Measurements from ENCODE around the gene APOBEC2. TPM values are rescaled to one million over a fixed set of nuclear protein-coding genes. Genes with fewer than 3 reads are reported as not detected.

APOBEC2 gene
- total RNA-seq, 1 experiment from 2014 or later, result not detected

GRCh38 chr6:41063884-41064285 is 10.9 kb downstream of the APOBEC2 start:
- Histone ChIP-seq H3K9ac (ENCODE audit: low read length) (no peak overlapping the region), H3K4me2 (ENCODE audit: low read length) (no peak overlapping the region), H3K27me3 (ENCODE audit: insufficient read depth, low read length) (no peaks in the 10 kb centered on the region), H3K36me3 (ENCODE audit: control insufficient read depth in 1 of 2, insufficient read depth in 2 of 2, low read length in 2 of 2) (peaks cover 0 to 10% of the 10 kb centered on the region in 2 experiments; a peak in 2 of 4 replicates), H3K4me3 (replicated peaks in 1 of 2; ENCODE audit: low read depth in 1 of 2, low read length in 2 of 2) (no peak overlapping the region), H3K4me1 (ENCODE audit: control insufficient read depth in 1 of 2, insufficient read depth in 2 of 2, low read length in 2 of 2) (peaks cover 0 to 14% of the 10 kb centered on the region in 2 experiments; a peak in 1 of 4 replicates), H3K9me2 (ENCODE audit: insufficient read depth) (no peaks in the 10 kb centered on the region), H3K27ac (ENCODE audit: low read depth, low read length) (no peak overlapping the region), H4K20me1 (ENCODE audit: insufficient read depth) (no peaks in the 10 kb centered on the region), H2AFZ (ENCODE audit: low read depth, low read length, poor library complexity, severe bottlenecking) (no peak overlapping the region), H3K9me3 (ENCODE audit: control insufficient read depth in 1 of 2, insufficient read depth in 1 of 2, low read depth in 1 of 2, low read length in 2 of 2) (no peaks in the 10 kb centered on the region), H3K79me2 (ENCODE audit: insufficient read depth, low read length) (no peaks in the 10 kb centered on the region)
- TF ChIP-seq ELF1 (IDR thresholded peaks at IDR 0.05; ENCODE audit: borderline replicate concordance, low read depth), result no peak
- no peak for TF ChIP-seq CTCF (IDR thresholded peaks at IDR 0.05 in 2 of 3, conservative IDR thresholded peaks at IDR 0.05 in 1 of 3; ENCODE audit: borderline replicate concordance in 1 of 3, insufficient read depth in 1 of 3, low read depth in 2 of 3, low read length in 2 of 3)
- intact Hi-C loops (cut with micrococcal nuclease), result no loop called here
- DNase-seq (ENCODE audit: low read depth, low spot score) (no peak), ATAC-seq (no peak)
- RAD21 ChIA-PET (ENCODE audit: low non-redundant PET in 1 of 2, low total read pairs in 2 of 2, uncharacterized antibody in 2 of 2, unreplicated experiment in 2 of 2), result no interaction called here
- POLR2A ChIA-PET, result no interaction called here
- CTCF ChIA-PET, result interaction anchor here (0.9 kb wide), 1 partner anchor 28 kb away, joined by 3 read pairs; no protein-coding TSS in a partner anchor
- BruUV-seq (replicated peaks), result no TSS peak

- POLR2A ChIA-PET, result no interaction called here
- RAD21 ChIA-PET (ENCODE audit: low non-redundant PET in 1 of 2, low total read pairs in 2 of 2, uncharacterized antibody in 2 of 2, unreplicated experiment in 2 of 2), result no interaction called here
- no peak for TF ChIP-seq JUND (IDR thresholded peaks at IDR 0.05)
- Histone ChIP-seq H3K4me2 (ENCODE audit: low read length) (no peak overlapping the region), H3K9ac (ENCODE audit: low read length) (no peak overlapping the region), H3K27me3 (ENCODE audit: insufficient read depth, low read length) (no peaks in the 10 kb centered on the region), H3K4me3 (replicated peaks in 1 of 2; ENCODE audit: low read depth in 1 of 2, low read length in 2 of 2) (no peak overlapping the region), H3K9me2 (ENCODE audit: insufficient read depth) (no peaks in the 10 kb centered on the region), H3K27ac (ENCODE audit: low read depth, low read length) (no peak overlapping the region), H4K20me1 (ENCODE audit: insufficient read depth) (no peaks in the 10 kb centered on the region), H3K36me3 (ENCODE audit: control insufficient read depth in 1 of 2, insufficient read depth in 2 of 2, low read length in 2 of 2) (peaks cover 0 to 10% of the 10 kb centered on the region in 2 experiments; a peak in 2 of 4 replicates), H3K4me1 (ENCODE audit: control insufficient read depth in 1 of 2, insufficient read depth in 2 of 2, low read length in 2 of 2) (peaks cover 0 to 4% of the 10 kb centered on the region in 2 experiments; a peak in 1 of 4 replicates), H3K9me3 (ENCODE audit: control insufficient read depth in 1 of 2, insufficient read depth in 1 of 2, low read depth in 1 of 2, low read length in 2 of 2) (no peaks in the 10 kb centered on the region), H3K79me2 (ENCODE audit: insufficient read depth, low read length) (no peaks in the 10 kb centered on the region), H2AFZ (ENCODE audit: low read depth, low read length, poor library complexity, severe bottlenecking) (no peak overlapping the region)
- DNase-seq (ENCODE audit: low read depth, low spot score), result no peak
- intact Hi-C loops (cut with micrococcal nuclease), result loop anchor here (5.0 kb wide), 1 partner anchor 1718 kb away; no protein-coding TSS in a partner anchor
- CTCF ChIA-PET, result no interaction called here
- no peak for ATAC-seq
- BruUV-seq (replicated peaks), result no TSS peak
Measured at GRCh38 chr6:41064841-41065240, 11.8 kb downstream of the APOBEC2 start.
